Upper lobe of left lung (tissue), 6 donors: ENCODE data around the gene POLR3H. TPM values are rescaled to one million over a fixed set of nuclear protein-coding genes. Genes with fewer than 3 reads are reported as not detected.

Source experiments
- ATAC-seq, 2 donors: fragments of 200-7000 bp; cut with Tn5 transposase; one replicate each; pipeline ENCODE4 v1.9.1; 2022; ENCODE audit warnings: mild to moderate bottlenecking in 2 of 2, moderate library complexity in 2 of 2; ENCODE audit not compliant: low FRiP score in 2 of 2
- DNase-seq, 2 donors: peaks; one replicate each; pipeline ENCODE4 v3.0.0-alpha.2; 2019 to 2020
- H3K27ac ChIP-seq, 4 donors: fragments of 200-600 bp; sonication (generic); one replicate each; pipeline ENCODE4 v1.5.1; 2016 to 2019
- H3K27me3 ChIP-seq, 4 donors: fragments of 200-600 bp; sonication (generic); one replicate each; pipeline ENCODE4 v1.5.1; 2017 to 2019
- H3K36me3 ChIP-seq, 4 donors: fragments of 200-600 bp; sonication (generic); one replicate each; pipeline ENCODE4 v1.5.1; 2016 to 2019
- H3K4me1 ChIP-seq, 4 donors: fragments of 200-600 bp; sonication (generic); one replicate each; pipeline ENCODE4 v1.5.1; 2018 to 2019
- H3K4me3 ChIP-seq, 4 donors: fragments of 200-600 bp; sonication (generic); one replicate each; pipeline ENCODE4 v1.5.1; 2017 to 2019; ENCODE audit warnings: mild to moderate bottlenecking in 2 of 4, moderate library complexity in 1 of 4
- H3K9me3 ChIP-seq, 4 donors: fragments of 200-600 bp; sonication (generic); one replicate each; pipeline ENCODE4 v1.5.1; 2018 to 2019
- EP300 ChIP-seq, 4 donors: sonication (generic); formaldehyde crosslinking; IDR thresholded peaks; one replicate each; pipeline ENCODE4 v1.5.1; 2017; ENCODE audit warnings: antibody characterized with exemption in 4 of 4, control low read depth in 2 of 4
- POLR2A ChIP-seq, 4 donors: fragments of 450-650 bp; IDR thresholded peaks; one replicate each; pipeline ENCODE4 v1.5.1; 2016 to 2017; ENCODE audit warnings: antibody characterized with exemption in 4 of 4, mild to moderate bottlenecking in 2 of 4
- POLR2AphosphoS5 ChIP-seq, 2 donors: sonication (generic); formaldehyde crosslinking; IDR thresholded peaks; one replicate each; pipeline ENCODE4 v1.5.1; 2017; ENCODE audit warnings: antibody characterized with exemption in 2 of 2
- WGBS, 2 donors: methylation state at CpG; one replicate each; pipeline ENCODE4 v1.1.5; 2017 to 2018; 5-methylcytosine and 5-hydroxymethylcytosine counted together
- total RNA-seq, 6 donors: library from RNA; depleted of rRNA in 4 of 6; stranded (reverse); fragments of >200 nt in 4 of 6; gene quantifications; one replicate each; pipeline versions ENCODE4 v1.1.0 to v1.2.1, GENCODE V29; 2016 to 2021
- TF ChIP-seq, protein P1 (sequence below), 6 experiments: fragments of 450-650 bp in 4 of 6; fragments of 200-600 bp in 2 of 6; sonication (generic) in 2 of 6; IDR thresholded peaks; one replicate each; pipeline ENCODE4 v1.5.1; 2016 to 2019; ENCODE audit warnings: antibody characterized with exemption in 6 of 6
- donor health status: DM: no; HTN: no; CAD: no; lungs with moderate emphysema.
- donor health status: DM: no; HTN: yes; CAD: no; lungs with severe emphysema.

POLR3H gene
- total RNA-seq, 6 donors from 2014 or later, result 35.6 to 73.5 (median 53.0) TPM

GRCh38 chr22:41564563-41564962, 20.3 kb upstream of the POLR3H start:
- no peaks in the 10 kb centered on the region for H3K36me3 ChIP-seq
- TF ChIP-seq POLR2A (IDR thresholded peaks at IDR 0.05), result no peak
- TF ChIP-seq EP300 (IDR thresholded peaks at IDR 0.05), result no peak
- no peak for TF ChIP-seq POLR2AphosphoS5 (IDR thresholded peaks at IDR 0.05)
- TF ChIP-seq, protein P1, sequence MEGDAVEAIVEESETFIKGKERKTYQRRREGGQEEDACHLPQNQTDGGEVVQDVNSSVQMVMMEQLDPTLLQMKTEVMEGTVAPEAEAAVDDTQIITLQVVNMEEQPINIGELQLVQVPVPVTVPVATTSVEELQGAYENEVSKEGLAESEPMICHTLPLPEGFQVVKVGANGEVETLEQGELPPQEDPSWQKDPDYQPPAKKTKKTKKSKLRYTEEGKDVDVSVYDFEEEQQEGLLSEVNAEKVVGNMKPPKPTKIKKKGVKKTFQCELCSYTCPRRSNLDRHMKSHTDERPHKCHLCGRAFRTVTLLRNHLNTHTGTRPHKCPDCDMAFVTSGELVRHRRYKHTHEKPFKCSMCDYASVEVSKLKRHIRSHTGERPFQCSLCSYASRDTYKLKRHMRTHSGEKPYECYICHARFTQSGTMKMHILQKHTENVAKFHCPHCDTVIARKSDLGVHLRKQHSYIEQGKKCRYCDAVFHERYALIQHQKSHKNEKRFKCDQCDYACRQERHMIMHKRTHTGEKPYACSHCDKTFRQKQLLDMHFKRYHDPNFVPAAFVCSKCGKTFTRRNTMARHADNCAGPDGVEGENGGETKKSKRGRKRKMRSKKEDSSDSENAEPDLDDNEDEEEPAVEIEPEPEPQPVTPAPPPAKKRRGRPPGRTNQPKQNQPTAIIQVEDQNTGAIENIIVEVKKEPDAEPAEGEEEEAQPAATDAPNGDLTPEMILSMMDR (IDR thresholded peaks at IDR 0.05), result no peak
- peak overlapping the region in 1 of 4 donors; percentile 9 for H3K27ac ChIP-seq
- peaks cover 0 to 9% (median 2%) of the 10 kb centered on the region in 4 donors for H3K4me1 ChIP-seq
- no peak for ATAC-seq
- no peaks in the 10 kb centered on the region for H3K9me3 ChIP-seq
- no peak overlapping the region for H3K4me3 ChIP-seq
- H3K27me3 ChIP-seq, result no peaks in the 10 kb centered on the region
- no peak for DNase-seq
- WGBS, 2 donors, result 87 to 90% methylated on average over 5 to 8 of the region's 8 CpGs

DNA sequence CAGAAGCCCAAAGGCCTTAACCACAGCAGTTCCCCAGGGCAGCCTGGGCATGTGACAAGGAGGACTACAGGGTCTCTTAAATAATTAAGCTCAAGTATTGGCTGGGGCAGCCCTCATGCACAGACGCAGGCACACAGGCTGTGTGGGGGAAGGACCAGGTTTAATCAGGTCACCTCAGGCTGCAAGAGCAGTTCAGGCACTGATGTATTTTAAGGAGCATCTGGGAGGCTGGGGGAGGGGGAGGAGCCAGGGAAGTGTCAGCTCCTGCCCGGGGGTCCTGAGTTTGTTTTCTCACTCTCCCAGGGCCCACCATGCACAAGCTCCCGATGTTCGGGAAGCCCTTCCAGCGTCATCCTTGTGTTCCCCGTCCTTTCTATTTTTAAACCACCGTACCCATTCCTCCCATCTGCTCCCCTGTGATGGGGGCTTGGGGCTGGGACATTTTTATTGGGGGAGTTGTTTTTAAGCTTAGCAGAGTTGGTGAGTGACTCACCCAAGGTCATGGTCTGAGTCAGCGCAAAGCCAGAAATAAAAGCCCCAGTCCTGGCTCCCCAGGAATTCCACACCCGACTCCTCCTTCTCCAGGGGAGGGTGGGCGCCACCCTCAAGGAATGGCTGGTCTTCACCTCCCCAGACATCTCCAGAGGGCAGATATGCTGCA, 18.9 kb upstream of the POLR3H start:
- Histone ChIP-seq H3K36me3 (no peaks in the 10 kb centered on the region), H3K27me3 (no peaks in the 10 kb centered on the region), H3K9me3 (no peaks in the 10 kb centered on the region), H3K27ac (peak overlapping the region in 2 of 4 donors; percentile 1 to 46), H3K4me1 (peaks cover 0 to 15% (median 4%) of the 10 kb centered on the region in 4 donors), H3K4me3 (no peak overlapping the region)
- ATAC-seq, result peak in 1 of 2 donors; percentile 21
- no peak for DNase-seq
- no peak for TF ChIP-seq POLR2AphosphoS5 (IDR thresholded peaks at IDR 0.05)
- TF ChIP-seq EP300 (IDR thresholded peaks at IDR 0.05), result no peak
- TF ChIP-seq POLR2A (IDR thresholded peaks at IDR 0.05), result no peak
- TF ChIP-seq, protein P1 (IDR thresholded peaks at IDR 0.05), result no peak
- WGBS, 2 donors, result 49 to 61% methylated on average over 10 of the region's 10 CpGs

DNA sequence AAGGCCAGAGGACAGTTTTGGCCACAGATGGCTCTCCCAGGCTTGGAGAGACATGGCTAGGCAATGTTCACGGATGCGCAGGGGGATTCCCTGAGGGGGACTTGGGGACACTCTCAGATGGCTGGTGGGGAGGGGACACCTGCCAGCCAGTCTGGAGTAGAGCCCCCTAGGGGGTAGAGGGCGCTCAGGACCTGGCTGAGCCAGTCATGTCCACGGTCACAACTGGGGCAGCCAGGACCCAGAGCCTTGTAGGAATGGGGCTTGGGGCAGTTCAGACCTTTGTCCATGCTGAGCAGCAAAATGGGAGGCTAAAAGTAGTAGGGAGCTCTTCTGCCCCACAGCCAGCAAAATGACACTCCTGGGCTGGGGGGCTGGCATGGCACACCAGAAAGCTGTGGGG, 18.2 kb upstream of the POLR3H start:
- Histone ChIP-seq H3K27me3 (no peaks in the 10 kb centered on the region), H3K4me3 (no peak overlapping the region), H3K27ac (peak overlapping the region in 3 of 4 donors; percentile 1 to 71 (median 46)), H3K9me3 (no peaks in the 10 kb centered on the region), H3K4me1 (peaks cover 0 to 22% (median 7%) of the 10 kb centered on the region in 4 donors), H3K36me3 (no peaks in the 10 kb centered on the region)
- no peak for DNase-seq
- WGBS, 2 donors, result 75 to 83% methylated on average over 3 to 4 of the region's 4 CpGs
- ATAC-seq, result no peak
- TF ChIP-seq, protein P1 (IDR thresholded peaks at IDR 0.05), result no peak
- TF ChIP-seq POLR2A (IDR thresholded peaks at IDR 0.05) (no peak), POLR2AphosphoS5 (IDR thresholded peaks at IDR 0.05) (no peak), EP300 (IDR thresholded peaks at IDR 0.05) (no peak)

GRCh38 chr22:41561788-41562187, 17.5 kb upstream of the POLR3H start:
- peak overlapping the region in 3 of 4 donors; percentile 6 to 38 (median 35) for H3K4me3 ChIP-seq
- TF ChIP-seq, protein P1 (IDR thresholded peaks at IDR 0.05), result no peak
- H3K27ac ChIP-seq, result peak overlapping the region in 3 of 4 donors; percentile 42 to 84 (median 71)
- no peaks in the 10 kb centered on the region for H3K27me3 ChIP-seq
- no peaks in the 10 kb centered on the region for H3K36me3 ChIP-seq
- no peak for ATAC-seq
- DNase-seq, result no peak
- H3K9me3 ChIP-seq, result no peaks in the 10 kb centered on the region
- peaks cover 4 to 23% (median 13%) of the 10 kb centered on the region in 4 donors for H3K4me1 ChIP-seq
- 72 to 79% methylated on average over 4 to 5 of the region's 5 CpGs for WGBS, 2 donors

DNA sequence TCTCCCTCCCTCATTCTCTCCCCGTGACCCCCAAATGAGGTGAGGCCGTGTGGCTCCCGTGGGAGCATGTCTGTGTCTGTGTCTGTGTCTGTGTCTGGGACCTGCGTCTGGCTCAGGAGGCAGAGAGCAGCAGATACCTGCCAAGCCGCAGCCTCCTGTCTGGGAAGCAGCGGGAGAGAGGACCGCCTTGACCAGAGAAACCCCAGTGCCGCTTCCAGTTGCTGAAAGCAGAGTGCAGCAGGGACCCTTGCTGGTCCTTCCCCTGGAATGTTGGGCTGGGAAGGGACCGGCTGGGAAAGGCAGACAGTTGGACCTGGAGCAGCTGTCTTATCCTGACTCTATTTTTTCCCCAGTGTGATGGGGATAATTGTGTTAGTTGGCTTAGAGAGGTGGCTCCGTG, 17.1 kb upstream of the POLR3H start:
- H3K9me3 ChIP-seq, result no peaks in the 10 kb centered on the region
- ATAC-seq (no peak), DNase-seq (no peak)
- no peaks in the 10 kb centered on the region for H3K27me3 ChIP-seq
- H3K36me3 ChIP-seq, result no peaks in the 10 kb centered on the region
- peaks cover 7 to 26% (median 16%) of the 10 kb centered on the region in 4 donors for H3K4me1 ChIP-seq
- H3K4me3 ChIP-seq, result peak overlapping the region in 3 of 4 donors; percentile 6 to 38 (median 35)
- peak overlapping the region; percentile 31 to 84 (median 56) for H3K27ac ChIP-seq
- TF ChIP-seq POLR2A (IDR thresholded peaks at IDR 0.05), result no peak
- no peak for TF ChIP-seq EP300 (IDR thresholded peaks at IDR 0.05)
- no peak for TF ChIP-seq POLR2AphosphoS5 (IDR thresholded peaks at IDR 0.05)
- TF ChIP-seq, protein P1 (IDR thresholded peaks at IDR 0.05), result no peak
- WGBS, 2 donors, result 61 to 68% methylated on average over 4 to 10 of the region's 10 CpGs
